C4-2B (cell line): ENCODE data around the gene CCND3.

Experiments
- CTCF ChIP-seq: fragments of 450-650 bp; conservative IDR thresholded peaks from 2 replicates; pipeline ENCODE4 v1.5.1; 2017; ENCODE audit warnings: mild to moderate bottlenecking
- ZFX ChIP-seq: fragments of 450-650 bp; IDR thresholded peaks from 2 replicates; pipeline ENCODE4 v1.6.1; 2017

- no peak for TF ChIP-seq CTCF
- TF ChIP-seq ZFX = no peak
Measured at GRCh38 chr6:41914869-41915530, 26.6 kb downstream of the CCND3 start.
